Liver (tissue), 3 donors: ENCODE results near the gene PPT1.

Source experiments
- CTCF ChIP-seq: fragments of 150-350 bp; IDR thresholded peaks from 2 replicates; pipeline ENCODE4 v1.5.1; 2017; ENCODE audit warnings: improper control_type of control experiment, low read depth, low read length; ENCODE audit not compliant: missing input control
- EGR1 ChIP-seq, 2 donors: IDR thresholded peaks; 2 replicates each; pipeline ENCODE4 v1.6.1; 2016 to 2018; ENCODE audit warnings: antibody characterized with exemption in 2 of 2, low read depth in 2 of 2
- FOXA1 ChIP-seq: IDR thresholded peaks from 2 replicates; pipeline ENCODE4 v1.6.1; 2016; ENCODE audit warnings: antibody characterized with exemption
- JUND ChIP-seq, 2 donors: IDR thresholded peaks; 2 replicates each; pipeline ENCODE4 v1.6.1; 2016; ENCODE audit warnings: antibody characterized with exemption in 2 of 2
- MAX ChIP-seq: IDR thresholded peaks from 2 replicates; pipeline ENCODE4 v1.6.1; 2016; ENCODE audit warnings: antibody characterized with exemption
- RAD21 ChIP-seq, 2 donors: IDR thresholded peaks; 2 replicates each; pipeline ENCODE4 v1.6.1; 2016; ENCODE audit warnings: antibody characterized with exemption in 2 of 2, mild to moderate bottlenecking in 2 of 2
- REST ChIP-seq: IDR thresholded peaks from 2 replicates; pipeline ENCODE4 v1.6.1; 2016; ENCODE audit warnings: antibody characterized with exemption, mild to moderate bottlenecking
- RXRA ChIP-seq, 2 donors: IDR thresholded peaks; 2 replicates each; pipeline ENCODE4 v1.6.1; 2017 to 2018; ENCODE audit warnings: antibody characterized with exemption in 2 of 2, mild to moderate bottlenecking in 1 of 2
- TAF1 ChIP-seq: conservative IDR thresholded peaks from 2 replicates; pipeline ENCODE4 v1.6.1; 2016; ENCODE audit warnings: antibody characterized with exemption, mild to moderate bottlenecking
- YY1 ChIP-seq: IDR thresholded peaks from 2 replicates; pipeline ENCODE4 v1.6.1; 2016; ENCODE audit warnings: antibody characterized with exemption, mild to moderate bottlenecking
- donor health status: healthy.
- donor health status: healthy.

GRCh38 chr1:40034869-40035268, 62.2 kb downstream of the PPT1 start:
- TF ChIP-seq CTCF (no peak), TAF1 (no peak), REST (no peak), RAD21 (IDR thresholded peaks at IDR 0.05) (no peak), EGR1 (IDR thresholded peaks at IDR 0.05; ENCODE audit: low read depth in 2 of 2) (no peak), RXRA (IDR thresholded peaks at IDR 0.05) (no peak), MAX (no peak), YY1 (no peak), FOXA1 (no peak), JUND (IDR thresholded peaks at IDR 0.05) (no peak)
